ENCODE data around the gene ANXA11.
"Not testable (repeated sequence)": the region's sequence is repeated elsewhere in the genome, so short reads cannot be mapped to it uniquely, and the experiment has no call there.

Gene ANXA11

DNA sequence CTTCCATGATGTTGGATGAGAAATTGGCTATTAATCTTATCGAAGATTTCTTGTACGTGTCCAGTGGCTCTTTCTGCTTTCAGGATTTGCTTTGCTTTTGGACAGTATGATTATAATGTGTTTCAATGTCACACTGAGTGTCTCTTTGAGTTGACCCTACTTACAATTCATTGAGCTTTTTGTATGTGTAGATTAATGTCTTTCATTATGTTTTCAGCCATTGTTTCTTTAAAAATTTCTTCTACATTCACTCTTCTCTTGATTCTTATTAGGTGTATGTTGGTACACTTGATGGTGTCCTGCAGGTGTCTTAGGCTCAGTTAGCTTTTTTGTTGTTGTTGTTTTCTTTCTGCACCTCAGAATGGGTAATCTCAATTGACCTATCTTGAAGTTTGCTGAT, 56.2 kb downstream of the ANXA11 start:
- FAIRE-seq (no peak), DNase-seq (ENCODE audit: insufficient read length, low spot score) (no peak)

- no peak for DNase-seq (ENCODE audit: insufficient read length, low spot score)
- no peak for FAIRE-seq
Observed at GRCh38 chr10:80148166-80148805, 57.1 kb downstream of the ANXA11 start.

DNA sequence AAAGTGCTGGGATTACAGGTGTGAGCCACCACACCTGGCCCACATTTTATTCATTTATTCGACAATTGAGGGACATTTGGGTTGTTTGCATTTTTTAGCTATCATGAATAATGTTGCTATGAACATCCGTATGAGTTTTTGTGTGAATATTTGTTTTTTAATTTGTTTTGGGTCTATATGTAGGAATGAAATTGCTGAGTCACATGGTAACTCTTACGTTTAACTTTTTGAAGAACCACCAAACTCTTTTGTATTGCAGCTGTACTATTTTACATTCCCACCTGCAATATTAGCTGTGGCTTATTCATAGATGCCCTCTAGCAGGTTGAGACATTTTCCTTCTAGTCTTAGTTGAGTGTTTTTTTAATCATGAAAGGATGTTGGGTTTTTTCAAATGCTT, 58.4 kb downstream of the ANXA11 start:
- FAIRE-seq (no peak), DNase-seq (ENCODE audit: insufficient read length, low spot score) (no peak)

DNA sequence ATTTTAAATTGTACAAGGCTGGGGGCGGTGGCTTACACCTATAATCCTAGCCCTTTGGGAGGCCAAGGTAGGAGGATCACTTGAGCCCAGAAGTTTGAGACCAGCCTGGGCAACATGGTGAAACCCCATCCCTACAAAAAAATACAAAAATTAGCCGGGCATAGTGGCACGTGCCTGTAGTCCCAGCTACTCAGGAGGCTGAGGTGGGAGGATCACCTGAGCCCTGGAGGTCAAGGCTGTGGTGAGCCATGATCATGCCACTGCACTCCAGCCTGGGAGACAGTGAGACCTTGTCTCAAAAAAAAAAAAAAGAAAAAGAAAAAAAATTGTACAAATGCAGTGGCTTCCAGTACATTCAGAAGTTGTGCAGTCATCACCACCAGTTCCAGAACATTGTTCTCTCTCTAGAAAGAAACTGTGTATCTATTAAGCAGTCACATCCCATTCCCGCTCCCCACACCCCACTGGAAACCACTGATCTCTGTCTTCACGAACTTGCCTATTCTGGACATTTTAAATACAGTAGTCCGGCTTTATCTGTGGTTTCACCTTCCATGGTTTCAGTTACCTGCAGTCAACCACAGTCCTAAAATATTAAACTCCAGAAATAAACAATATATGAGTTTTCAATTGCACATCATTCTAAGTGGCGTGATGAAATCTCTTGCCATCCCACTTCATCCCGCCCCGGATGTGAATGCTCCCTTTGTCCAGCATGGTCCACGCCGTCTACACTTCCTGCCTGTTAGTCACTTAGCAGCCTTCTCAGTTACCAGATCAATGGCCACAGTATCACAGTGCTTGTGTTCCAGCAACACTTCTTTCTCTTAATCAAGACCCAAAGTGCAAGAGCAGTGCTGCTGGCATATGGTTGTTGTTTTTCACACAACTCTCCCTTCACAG, 59.7 kb downstream of the ANXA11 start:
- not testable (repeated sequence) for DNase-seq (ENCODE audit: insufficient read length, low spot score); FAIRE-seq

DNA sequence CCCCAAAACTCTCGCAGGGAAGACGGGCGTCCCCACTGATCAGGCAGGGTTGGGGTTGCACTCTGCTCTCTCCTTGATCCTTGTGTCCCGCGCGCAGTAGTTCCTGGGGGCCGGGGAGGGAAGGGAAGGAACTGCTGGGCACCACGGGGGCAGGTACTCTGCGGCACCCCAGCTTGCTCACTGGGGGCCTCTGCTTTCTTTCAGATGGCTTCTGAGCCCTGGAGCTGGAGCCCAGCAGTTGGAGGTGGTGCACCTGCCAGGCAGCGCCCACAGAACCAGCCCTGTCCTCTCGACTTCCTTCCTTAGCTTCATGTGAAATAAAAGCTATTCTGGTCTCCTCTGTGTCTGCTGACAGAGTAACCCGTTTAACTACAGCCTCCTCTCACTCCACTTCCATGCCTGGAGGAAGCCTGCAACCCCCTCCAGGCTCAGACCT, 60.6 kb downstream of the ANXA11 start:
- FAIRE-seq = no peak

GRCh38 chr10:80144067-80144695, 61.2 kb downstream of the ANXA11 start:
- peak; percentile 33 for FAIRE-seq
- peak; percentile 52 for DNase-seq (ENCODE audit: insufficient read length, low spot score)

More for the DNA sequence above, 60.6 kb downstream of the ANXA11 start:
- DNase-seq (ENCODE audit: insufficient read length, low spot score) = no peak

DNA sequence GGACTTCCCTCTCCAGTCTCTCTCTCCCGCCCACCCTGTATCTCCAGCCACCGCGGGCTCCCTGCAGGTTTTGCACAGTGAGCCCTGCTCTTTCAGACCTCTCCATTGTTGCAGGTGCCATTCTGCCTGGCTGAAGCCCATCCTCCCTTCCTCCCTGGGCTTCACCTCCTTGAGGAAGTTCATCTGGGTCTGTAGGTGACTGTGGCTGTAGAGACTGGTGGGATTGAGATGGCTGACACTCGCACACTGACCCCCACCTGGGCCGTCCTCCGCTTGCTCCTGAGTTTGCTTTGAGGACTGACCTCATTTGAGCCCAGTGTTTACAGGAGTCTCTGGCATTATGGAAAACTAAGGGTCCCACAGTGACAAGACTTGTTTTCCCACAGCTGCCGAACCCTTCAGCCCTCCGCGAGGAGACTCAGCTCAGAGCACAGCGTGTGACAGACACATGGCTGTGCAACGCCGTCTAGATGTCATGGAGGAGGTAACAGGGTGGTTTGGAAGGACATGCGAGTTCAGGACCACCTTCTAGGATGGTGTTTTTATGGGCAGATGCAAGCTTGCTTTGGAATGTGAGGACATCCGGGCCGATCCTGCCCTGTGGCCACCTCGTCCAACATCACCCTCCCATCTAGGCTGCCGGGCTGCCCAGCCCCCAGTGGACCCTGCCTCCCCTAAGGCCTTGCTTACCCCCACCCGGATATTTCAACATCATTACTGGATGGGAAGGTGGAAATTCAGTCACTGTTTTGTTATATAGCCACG, 63.5 kb downstream of the ANXA11 start:
- FAIRE-seq = no peak
- DNase-seq (ENCODE audit: insufficient read length, low spot score) = no peak

GRCh38 chr10:80140251-80140650, 65.1 kb downstream of the ANXA11 start:
- DNase-seq (ENCODE audit: insufficient read length, low spot score) = no peak
- FAIRE-seq = no peak

DNA sequence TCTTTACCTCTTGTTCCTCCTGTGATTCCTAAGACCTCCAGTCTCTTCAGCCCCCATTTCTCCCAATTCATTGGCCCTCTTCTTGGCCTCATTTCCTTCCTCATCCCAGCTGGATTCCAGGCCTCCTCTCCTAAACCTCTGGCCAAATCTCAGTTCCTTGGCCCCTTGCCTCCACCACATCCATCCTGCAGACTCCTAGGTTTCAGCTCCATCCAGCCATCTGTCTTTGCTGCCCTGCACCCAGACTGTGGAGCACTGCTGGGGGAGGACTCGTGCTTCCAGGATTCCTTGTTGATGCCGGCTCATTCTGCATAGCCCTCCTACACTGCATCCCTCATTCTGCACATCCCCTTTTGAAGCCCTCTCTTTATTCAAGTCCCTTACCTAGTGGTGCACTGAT, 66.1 kb downstream of the ANXA11 start:
- DNase-seq (ENCODE audit: insufficient read length, low spot score) (no peak), FAIRE-seq (no peak)

DNA sequence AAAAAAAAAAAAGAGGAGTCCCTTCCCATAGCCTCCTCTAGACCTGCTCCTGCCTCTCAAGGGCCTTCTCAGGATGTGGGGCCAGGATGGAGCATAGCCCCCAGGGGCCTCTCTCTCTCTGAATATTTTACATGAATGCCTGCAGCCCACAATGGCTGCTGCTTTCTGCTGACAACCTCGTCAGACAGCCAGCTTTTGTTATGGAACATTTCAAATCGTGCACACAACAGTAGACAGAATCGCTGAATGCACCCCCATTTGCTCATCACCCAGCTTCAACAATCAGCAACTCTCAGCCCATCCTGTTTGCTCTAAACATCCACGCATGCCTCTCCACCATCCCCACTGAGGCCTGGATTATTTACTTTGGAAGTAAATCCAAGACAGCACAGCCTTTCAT, 67.4 kb downstream of the ANXA11 start:
- FAIRE-seq (no peak), DNase-seq (ENCODE audit: insufficient read length, low spot score) (no peak)

GRCh38 chr10:80137031-80137862, 68.1 kb downstream of the ANXA11 start:
- FAIRE-seq (no peak), DNase-seq (ENCODE audit: insufficient read length, low spot score) (no peak)

DNA sequence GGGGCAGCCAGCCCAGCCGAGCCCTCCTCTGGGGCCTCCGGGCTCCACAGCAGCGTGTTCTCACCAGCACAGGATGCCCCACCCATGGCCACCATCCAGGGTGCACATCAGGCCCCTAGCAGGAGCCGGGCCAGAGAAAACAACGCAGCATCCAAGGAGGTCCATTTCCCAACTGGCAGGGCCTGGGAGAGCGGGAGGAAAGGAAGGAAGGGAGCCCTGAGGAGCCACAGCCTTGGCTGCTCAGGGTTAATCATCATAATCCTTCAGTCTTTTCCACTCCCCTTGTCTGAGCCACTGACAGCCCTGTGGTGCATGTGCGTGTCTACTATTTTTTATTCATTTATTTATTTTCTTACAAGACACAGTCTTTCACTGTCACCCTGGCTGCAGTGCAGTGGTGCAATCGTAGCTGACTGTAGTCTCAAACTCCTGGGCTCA, 69.2 kb downstream of the ANXA11 start:
- DNase-seq (ENCODE audit: insufficient read length, low spot score) = no peak
- no peak for FAIRE-seq

- FAIRE-seq = not testable (repeated sequence)
Observed at GRCh38 chr10:80133687-80134086, 71.7 kb downstream of the ANXA11 start.

DNA sequence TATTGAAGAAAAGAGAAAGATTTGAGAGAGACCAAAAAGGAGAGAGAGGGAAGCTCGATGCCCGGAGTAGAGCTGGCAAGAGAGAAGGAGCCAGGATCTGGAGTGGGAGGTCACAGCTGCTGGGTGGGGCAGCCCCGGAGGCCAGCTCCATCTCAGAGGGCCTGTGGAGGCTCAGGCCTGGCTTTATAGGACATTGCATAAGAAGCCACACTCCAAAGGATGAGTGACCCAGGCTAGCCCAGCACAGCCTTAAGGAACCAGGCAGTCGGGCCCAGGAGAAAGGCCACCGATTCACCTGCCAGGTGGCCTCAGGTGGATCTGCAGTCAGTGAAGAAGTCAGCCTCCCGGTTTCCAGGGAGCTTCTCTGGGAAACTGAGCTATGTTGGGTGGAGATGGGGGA, 72.1 kb downstream of the ANXA11 start:
- FAIRE-seq (no peak), DNase-seq (ENCODE audit: insufficient read length, low spot score) (no peak)

More at GRCh38 chr10:80133687-80134086, 71.7 kb downstream of the ANXA11 start:
- not testable (repeated sequence) for DNase-seq (ENCODE audit: insufficient read length, low spot score)

DNA sequence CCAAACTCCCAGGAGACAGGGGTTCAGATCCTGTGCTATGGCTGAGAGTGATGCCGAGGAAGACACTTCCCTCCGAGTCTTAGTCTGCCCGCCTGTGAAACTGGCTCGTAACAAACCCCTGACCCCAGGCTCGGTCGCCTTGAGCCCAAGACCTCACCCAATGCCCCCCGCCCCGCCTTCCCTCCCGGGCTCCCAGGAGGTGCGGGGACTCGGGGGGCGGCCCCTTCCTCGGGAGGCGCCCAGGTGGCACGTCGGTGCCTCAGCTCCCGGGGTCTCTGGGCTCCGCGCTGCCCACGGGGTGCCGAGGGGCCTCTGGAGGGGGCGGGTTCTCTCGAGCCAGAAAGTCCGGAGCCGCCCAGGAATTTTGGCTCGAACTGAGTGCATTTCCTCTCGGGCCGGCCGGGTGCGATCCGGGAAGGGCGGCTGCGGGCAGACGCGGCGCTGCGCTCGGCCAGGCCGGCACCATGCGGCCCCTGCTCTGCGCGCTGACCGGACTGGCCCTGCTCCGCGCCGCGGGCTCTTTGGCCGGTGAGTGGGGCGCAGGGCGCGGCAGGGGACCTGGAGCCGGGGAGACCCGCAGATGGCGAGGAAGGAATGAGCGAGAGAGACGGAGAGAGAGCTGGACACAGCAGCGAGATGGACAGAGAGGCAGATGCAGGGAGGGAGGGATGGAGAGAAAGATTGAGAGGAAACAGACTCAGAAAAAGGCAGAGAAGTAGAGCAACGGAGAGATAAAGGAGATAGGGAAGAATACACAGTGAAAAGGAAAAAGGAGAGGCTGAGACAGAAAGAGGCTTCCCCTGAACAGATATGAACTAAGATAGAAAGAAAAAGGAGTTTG, 72.8 kb downstream of the ANXA11 start, which contains the start of gene PLAC9:
Gene PLAC9 (plus strand): TSS at position 432 of the 841 bp plus-strand sequence. CDS start 33 bp downstream, at position 465.
- FAIRE-seq = no peak
- DNase-seq (ENCODE audit: insufficient read length, low spot score) = no peak

DNA sequence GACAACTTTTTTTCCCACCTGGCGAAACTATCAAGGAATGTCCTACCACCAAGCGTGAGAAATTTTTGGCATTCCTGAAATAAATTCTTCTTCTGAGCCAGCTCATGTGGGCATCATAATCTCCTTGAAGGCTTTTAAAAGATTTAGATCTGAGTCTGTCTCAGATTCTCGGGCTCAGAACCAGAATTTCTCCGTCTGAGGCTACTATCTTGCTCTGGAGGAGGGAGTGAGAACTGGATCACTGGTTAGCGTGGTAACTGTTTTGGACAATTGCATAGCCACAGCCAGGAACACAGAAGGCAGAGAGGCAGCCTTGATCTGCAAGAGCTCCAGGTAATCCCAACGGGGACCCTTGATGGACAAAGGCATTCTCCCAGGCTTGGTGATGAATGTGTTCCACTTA, 73.8 kb downstream of the ANXA11 start:
- FAIRE-seq (no peak), DNase-seq (ENCODE audit: insufficient read length, low spot score) (no peak)

DNA sequence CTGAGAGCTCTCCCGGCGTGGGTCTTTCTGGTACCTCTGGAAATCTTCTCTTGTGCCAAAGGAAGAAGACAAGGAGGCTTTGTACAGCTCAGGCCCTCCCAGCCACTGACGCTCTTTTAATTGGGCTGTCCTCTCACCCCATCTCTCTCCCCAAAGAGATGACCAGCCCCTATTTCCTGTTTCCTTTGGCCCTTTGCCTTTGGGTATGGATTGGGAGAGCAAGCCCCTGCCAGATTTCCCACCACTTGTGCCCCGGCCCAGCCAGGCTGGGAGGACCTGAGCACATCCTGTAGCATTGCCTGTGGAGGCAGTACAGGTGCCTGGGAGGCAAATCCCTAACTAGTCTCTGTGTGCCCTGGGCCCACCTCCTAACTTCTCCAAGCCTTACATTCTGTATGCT, 78.5 kb downstream of the ANXA11 start:
- no peak for FAIRE-seq
- no peak for DNase-seq (ENCODE audit: insufficient read length, low spot score)

DNA sequence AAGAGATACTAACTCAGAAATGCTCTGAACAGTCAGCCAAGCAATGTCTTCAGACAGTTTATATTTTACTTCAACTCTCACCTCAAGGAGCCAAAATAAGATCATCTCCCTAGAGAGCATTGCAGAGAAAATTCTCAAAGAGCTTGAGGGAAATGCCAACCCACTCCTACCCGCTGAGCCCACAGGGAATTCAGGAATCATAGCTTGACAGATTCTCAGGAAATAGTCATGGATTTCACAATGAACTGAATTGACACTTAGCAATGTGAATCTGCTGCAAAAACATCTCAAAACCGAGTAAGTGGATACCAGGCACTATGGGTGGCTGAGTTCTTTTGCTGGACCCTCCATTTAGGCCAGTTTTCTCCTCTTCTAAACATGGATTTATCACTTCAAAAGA, 82.6 kb downstream of the ANXA11 start:
- no peak for DNase-seq (ENCODE audit: insufficient read length, low spot score)
- no peak for FAIRE-seq
